K562 (cell line): Measurements from ENCODE around the gene SPIB. TPM values are rescaled to one million over a fixed set of nuclear protein-coding genes. Genes with fewer than 3 reads are reported as not detected.
A peak's percentile ranks its signal among the peaks of the same experiment; 100 is the strongest.

Experiments used
- CBX1 ChIP-seq: sonication (generic); IDR thresholded peaks from 2 replicates; pipeline ENCODE4 v1.6.1; 2016; ENCODE audit warnings: antibody characterized with exemption, low read depth, mild to moderate bottlenecking
- CTCFL ChIP-seq: IDR thresholded peaks from 2 replicates; pipeline ENCODE4 v1.6.1; 2011; ENCODE audit warnings: borderline replicate concordance, low read depth, mild to moderate bottlenecking, moderate library complexity, low read length; ENCODE audit not compliant: insufficient read depth, poor library complexity, severe bottlenecking
- GTF3C2 ChIP-seq: IDR thresholded peaks from 3 replicates; pipeline ENCODE4 v1.6.1; 2011; ENCODE audit warnings: borderline replicate concordance, mild to moderate bottlenecking, moderate library complexity; ENCODE audit not compliant: insufficient read length; ENCODE audit errors: extremely low read depth
- HDAC8 ChIP-seq: fragments of 450-650 bp; IDR thresholded peaks from 2 replicates; pipeline ENCODE4 v1.6.1; 2016; ENCODE audit warnings: mild to moderate bottlenecking, missing genetic modification characterization, moderate library complexity, missing compliant biosample characterization
- JUNB ChIP-seq: fragments of 450-650 bp; formaldehyde crosslinking; conservative IDR thresholded peaks from 2 replicates; pipeline ENCODE4 v1.4.0; 2020; ENCODE audit warnings: mild to moderate bottlenecking
- KDM2B ChIP-seq: fragments of 250-450 bp; sonication (Bioruptor Pico); IDR thresholded peaks from 2 replicates; pipeline ENCODE4 v1.8.0; 2021; ENCODE audit warnings: mild to moderate bottlenecking, moderate library complexity
- MCM2 ChIP-seq: fragments of 450-650 bp; IDR thresholded peaks from 2 replicates; pipeline ENCODE4 v1.6.1; 2017; ENCODE audit warnings: low read depth, mild to moderate bottlenecking
- MTF1 ChIP-seq: fragments of 250-450 bp; sonication (Bioruptor Pico); IDR thresholded peaks from 2 replicates; pipeline ENCODE4 v1.9.0; 2021; ENCODE audit warnings: moderate library complexity, mild to moderate bottlenecking, inconsistent platforms, borderline replicate concordance
- NFYB ChIP-seq: IDR thresholded peaks from 2 replicates; pipeline ENCODE4 v1.6.1; 2011; ENCODE audit warnings: mild to moderate bottlenecking, moderate library complexity; ENCODE audit not compliant: insufficient read length; ENCODE audit errors: extremely low read depth
- PHF8 ChIP-seq: fragments of 200-600 bp; sonication (generic); IDR thresholded peaks from 2 replicates; pipeline ENCODE4 v1.6.1; 2012; ENCODE audit warnings: mixed run types, mild to moderate bottlenecking, inconsistent platforms, low read length, moderate library complexity, borderline replicate concordance
- SAP30 ChIP-seq: fragments of 200-600 bp; sonication (generic); IDR thresholded peaks from 2 replicates; pipeline ENCODE4 v1.6.1; 2012; ENCODE audit warnings: borderline replicate concordance, low read depth, mild to moderate bottlenecking, moderate library complexity, low read length, control low read depth, inconsistent platforms; ENCODE audit not compliant: insufficient read depth, poor library complexity, severe bottlenecking
- TOE1 ChIP-seq, 2 experiments: fragments of 450-650 bp in 1 of 2; sonication (generic) in 1 of 2; formaldehyde crosslinking in 1 of 2; IDR thresholded peaks; 2 replicates each; pipeline versions ENCODE4 v1.7.1 to v1.8.0; 2016 to 2022; ENCODE audit warnings: borderline replicate concordance in 2 of 2, mild to moderate bottlenecking in 2 of 2, antibody characterized with exemption in 1 of 2, inconsistent platforms in 1 of 2, low read depth in 1 of 2, missing genetic modification reagents in 1 of 2, moderate library complexity in 1 of 2
- ZFP1 ChIP-seq: fragments of 450-650 bp; formaldehyde crosslinking; IDR thresholded peaks from 2 replicates; pipeline ENCODE4 v1.4.0; 2020; ENCODE audit warnings: mild to moderate bottlenecking, mixed read lengths
- ZNF239 ChIP-seq: fragments of 250-450 bp; sonication (Bioruptor Pico); IDR thresholded peaks from 2 replicates; pipeline ENCODE4 v1.4.0; 2020; ENCODE audit warnings: mild to moderate bottlenecking
- ZNF274 ChIP-seq: IDR thresholded peaks from 2 replicates; pipeline ENCODE4 v1.6.1; 2011; ENCODE audit warnings: low read depth, mild to moderate bottlenecking, low read length, moderate library complexity, borderline replicate concordance
- ZNF408 ChIP-seq: fragments of 250-450 bp; sonication (Bioruptor Pico); IDR thresholded peaks from 2 replicates; pipeline ENCODE4 v1.4.0; 2020; ENCODE audit warnings: low read depth, mild to moderate bottlenecking, moderate library complexity
- ZNF699 ChIP-seq: fragments of 250-450 bp; sonication (Bioruptor Pico); IDR thresholded peaks from 2 replicates; pipeline ENCODE4 v1.8.0; 2021; ENCODE audit warnings: mild to moderate bottlenecking, moderate library complexity; ENCODE audit not compliant: insufficient replicate concordance
- ZNF778 ChIP-seq: fragments of 450-650 bp; formaldehyde crosslinking; IDR thresholded peaks from 2 replicates; pipeline ENCODE4 v1.4.0; 2020; ENCODE audit warnings: mild to moderate bottlenecking, moderate library complexity
- ZSCAN29 ChIP-seq: fragments of 450-650 bp; IDR thresholded peaks from 2 replicates; pipeline ENCODE4 v1.6.1; 2017
- polyA plus RNA-seq, 8 experiments: library from polyadenylated mRNA; depleted of rRNA in 4 of 8; stranded (reverse) in 5 of 8; unstranded in 3 of 8; fragments of >200 nt; fragmentation: Nextera tagmentation in 2 of 8; fragmentation: Illumina TruSeq in 1 of 8; extraction: Ambion mirVana in 2 of 8; extraction: Trizol in 1 of 8; gene quantifications; 2 replicates each; pipeline versions ENCODE4 v1.2.1 to v1.2.3, GENCODE V29; 2011 to 2014; ENCODE audit warnings: inconsistent platforms in 1 of 8, missing spikeins in 1 of 8
- total RNA-seq, 7 experiments: library from RNA; depleted of rRNA in 6 of 7; stranded (reverse); fragments of >200 nt in 6 of 7; fragmentation: Illumina TruSeq in 2 of 7; extraction: Trizol in 2 of 7; gene quantifications; 2 replicates each; pipeline versions ENCODE4 v1.2.1 to v1.2.3, GENCODE V29; 2011 to 2021; ENCODE audit warnings: low replicate concordance in 1 of 7
- TF ChIP-seq, protein P1 (sequence below): fragments of 250-450 bp; sonication (Bioruptor Pico); IDR thresholded peaks from 2 replicates; pipeline ENCODE4 v1.8.0; 2021; ENCODE audit warnings: borderline replicate concordance, mild to moderate bottlenecking, moderate library complexity; ENCODE audit not compliant: poor library complexity, severe bottlenecking

The SPIB gene
- total and polyA plus RNA-seq, 9 of the 15 experiments (the other 6 are each of a cell fraction or from before 2014, with no cell fraction given), result 0.06 to 1.0 (median 0.43) TPM; not detected in 1

DNA sequence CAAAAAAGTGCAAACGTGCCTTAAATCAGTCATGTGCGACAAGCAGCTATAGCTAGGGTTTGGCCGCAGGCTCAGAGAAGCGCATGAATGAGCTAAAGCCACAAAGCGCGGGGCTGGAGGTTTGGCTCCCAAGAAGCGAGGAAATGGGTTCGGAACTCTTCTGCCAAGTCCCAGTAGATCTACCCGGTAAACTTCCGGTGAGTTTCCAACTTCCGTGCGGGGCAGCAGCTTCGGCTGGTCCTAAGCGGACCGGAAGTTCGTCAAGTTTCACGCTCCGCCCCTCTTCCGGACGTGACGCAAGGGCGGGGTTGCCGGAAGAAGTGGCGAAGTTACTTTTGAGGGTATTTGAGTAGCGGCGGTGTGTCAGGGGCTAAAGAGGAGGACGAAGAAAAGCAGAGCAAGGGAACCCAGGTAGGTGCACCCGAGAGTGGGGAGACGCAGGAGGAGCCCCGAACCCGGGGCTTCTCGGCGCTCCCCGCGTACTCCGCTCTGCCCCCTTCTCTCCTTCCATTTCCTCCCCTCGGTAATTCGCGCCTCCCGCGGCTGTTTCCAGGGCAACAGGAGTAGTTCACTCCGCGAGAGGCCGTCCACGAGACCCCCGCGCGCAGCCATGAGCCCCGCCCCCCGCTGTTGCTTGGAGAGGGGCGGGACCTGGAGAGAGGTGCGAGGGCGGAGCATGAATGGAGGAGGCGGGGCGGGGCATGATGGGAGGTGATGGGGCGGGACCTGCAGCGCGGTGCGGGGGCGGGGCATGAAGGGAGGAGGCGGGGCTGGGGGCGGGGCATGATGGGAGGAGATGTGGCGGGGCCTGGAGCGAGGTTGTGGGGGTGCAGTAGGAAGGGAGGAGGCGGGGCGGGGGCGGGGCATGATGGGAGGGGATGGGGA, 42.3 kb upstream of the SPIB start, which contains the start of gene NR1H2 (continued):
- TF ChIP-seq NFYB (no peak), ZNF274 (no peak), ZFP1 (CRISPR knock-in tag) (no peak), KDM2B (CRISPR knock-in tag) (no peak), SAP30 (peak; percentile 15), CTCFL (no peak), ZNF778 (CRISPR knock-in tag) (no peak), ZNF699 (CRISPR knock-in tag) (no peak), ZNF408 (CRISPR knock-in tag) (no peak), MCM2 (no peak), ZSCAN29 (no peak), TOE1 (IDR thresholded peaks at IDR 0.05; ENCODE audit: borderline replicate concordance) (peak; percentile 73; the same call in 1 of the 2 replicates), TOE1 (CRISPR knock-in tag; IDR thresholded peaks at IDR 0.05; ENCODE audit: borderline replicate concordance, low read depth) (no peak), ZNF239 (CRISPR knock-in tag) (no peak), PHF8 (peak; percentile 69; the same call in 1 of the 2 replicates), GTF3C2 (no peak), CBX1 (0 out of 2 replicates have a peak, but pooled peaks have one; percentile 12), MTF1 (no peak), HDAC8 (tag) (peak; percentile 36; the same call in 1 of the 2 replicates), JUNB (CRISPR knock-in tag) (no peak)
- TF ChIP-seq, protein P1, sequence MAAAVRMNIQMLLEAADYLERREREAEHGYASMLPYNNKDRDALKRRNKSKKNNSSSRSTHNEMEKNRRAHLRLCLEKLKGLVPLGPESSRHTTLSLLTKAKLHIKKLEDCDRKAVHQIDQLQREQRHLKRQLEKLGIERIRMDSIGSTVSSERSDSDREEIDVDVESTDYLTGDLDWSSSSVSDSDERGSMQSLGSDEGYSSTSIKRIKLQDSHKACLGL (CRISPR knock-in tag), result no peak
